ENCODE measurements around the gene KCTD12. TPM values are rescaled to one million over a fixed set of nuclear protein-coding genes. Genes with fewer than 3 reads are reported as not detected.

The KCTD12 gene
- total and polyA plus RNA-seq, 2 donors (not counting 3 experiments of a cell fraction or from before 2014, with no cell fraction given) = 95.9 to 116 TPM

DNA sequence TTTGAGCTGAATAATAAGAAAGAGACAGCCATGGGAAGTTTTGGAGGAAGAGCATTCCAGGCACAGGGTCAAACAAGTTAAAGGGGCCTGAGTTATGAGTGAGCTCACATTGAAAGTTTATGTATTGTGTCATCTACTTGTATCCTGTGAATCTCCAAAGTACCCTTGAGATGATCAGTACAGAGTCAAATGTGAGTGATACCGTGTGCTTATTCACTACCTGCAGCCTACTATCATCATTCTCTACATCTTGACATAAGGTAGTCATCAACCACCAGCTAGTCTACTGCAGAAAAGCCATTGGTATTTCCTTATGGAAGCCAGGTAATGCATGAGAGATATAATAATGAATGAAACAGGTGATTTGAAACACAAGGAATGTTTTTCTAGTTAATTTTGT is 3.0 kb upstream of the KCTD12 start:
- H3K36me3 ChIP-seq (ENCODE audit: control insufficient read depth in 2 of 2, extremely low read depth in 1 of 2, insufficient read depth in 2 of 2, low read length in 2 of 2) = no peaks in the 10 kb centered on the region
- no peak overlapping the region for H3K27ac ChIP-seq (ENCODE audit: insufficient read depth, low read depth, low read length)
- H3K9ac ChIP-seq (replicated peaks; ENCODE audit: extremely low read depth, insufficient read depth, low read length) = no peak overlapping the region
- no peaks in the 10 kb centered on the region for H4K20me1 ChIP-seq (replicated peaks; ENCODE audit: control insufficient read depth, extremely low read depth, insufficient read depth, low read length)
- peaks cover 4% of the 10 kb centered on the region for H3K4me1 ChIP-seq (ENCODE audit: control insufficient read depth, extremely low read depth, insufficient read depth, low read length)
- H3K9me1 ChIP-seq (replicated peaks; ENCODE audit: control insufficient read depth, extremely low read depth, insufficient read depth, low read length) = no peaks in the 10 kb centered on the region
- H3K9me3 ChIP-seq (replicated peaks; ENCODE audit: control insufficient read depth, insufficient read depth, low read length) = no peaks in the 10 kb centered on the region
- dilution Hi-C loops (cut with MboI; ENCODE audit: extremely low pct_ligation_motif_present, low sequenced_read_pairs) = no loop called here
- no peak for FAIRE-seq
- no peak overlapping the region for H3K4me3 ChIP-seq (replicated peaks in 1 of 3; ENCODE audit: insufficient read depth in 1 of 3, low read depth in 1 of 3, low read length in 3 of 3)
- H3K4me2 ChIP-seq (ENCODE audit: insufficient read depth, low read length) = no peak overlapping the region
- DNase-seq (ENCODE audit: low read depth, low spot score) = no peak
- BruUV-seq (replicated peaks) = no TSS peak
- ChIA-PET CTCF (interaction anchor here (0.8 to 1.0 kb wide), 2 partner anchors 14 to 21 kb away, joined by 3 read pairs; no protein-coding TSS in a partner anchor), POLR2A (no interaction called here)
- H2AFZ ChIP-seq (ENCODE audit: low read depth, low read length) = no peak overlapping the region
- intact Hi-C loops (cut with micrococcal nuclease) = loop anchor here (5.0 kb wide), 2 partner anchors 417 to 1012 kb away; no protein-coding TSS in a partner anchor
- H3K27me3 ChIP-seq (ENCODE audit: control insufficient read depth in 2 of 2, insufficient read depth in 2 of 2, low read length in 2 of 2) = no peaks in the 10 kb centered on the region
- TF ChIP-seq POLR2A (IDR thresholded peaks at IDR 0.05; ENCODE audit: low read depth, low read length) = no peak
- TF ChIP-seq POLR2AphosphoS5 (IDR thresholded peaks at IDR 0.05; ENCODE audit: insufficient read depth, low read depth, low read length) = no peak
- peaks cover 12% of the 10 kb centered on the region for H3K79me2 ChIP-seq (ENCODE audit: control insufficient read depth, insufficient read depth, low read length)

DNA sequence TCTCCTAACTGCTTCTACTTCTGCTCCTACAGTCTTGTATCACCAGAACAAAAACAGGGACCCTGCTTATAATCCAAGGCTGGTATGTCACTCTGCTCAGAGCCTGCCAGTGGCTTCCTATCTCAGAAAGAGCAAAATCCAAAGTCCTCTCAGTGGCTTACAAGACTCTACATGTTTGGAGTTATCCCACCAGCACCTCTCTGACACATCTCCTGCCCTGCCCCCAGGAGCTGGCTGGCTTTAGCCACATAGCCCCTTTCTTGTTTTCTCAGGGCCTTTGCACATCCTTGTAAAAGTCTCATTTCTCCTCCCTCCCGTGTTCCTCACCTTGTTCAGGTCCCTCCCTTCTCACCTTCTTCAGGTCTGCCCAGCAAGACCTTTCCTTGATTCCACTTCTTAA is 2.2 kb upstream of the KCTD12 start:
- H2AFZ ChIP-seq (ENCODE audit: low read depth, low read length) = no peak overlapping the region
- no peaks in the 10 kb centered on the region for H3K36me3 ChIP-seq (ENCODE audit: control insufficient read depth in 2 of 2, extremely low read depth in 1 of 2, insufficient read depth in 2 of 2, low read length in 2 of 2)
- no peaks in the 10 kb centered on the region for H3K27me3 ChIP-seq (ENCODE audit: control insufficient read depth in 2 of 2, insufficient read depth in 2 of 2, low read length in 2 of 2)
- H3K9ac ChIP-seq (replicated peaks; ENCODE audit: extremely low read depth, insufficient read depth, low read length) = no peak overlapping the region
- H3K4me1 ChIP-seq (ENCODE audit: control insufficient read depth, extremely low read depth, insufficient read depth, low read length) = peaks cover 4% of the 10 kb centered on the region
- TF ChIP-seq, protein P1, sequence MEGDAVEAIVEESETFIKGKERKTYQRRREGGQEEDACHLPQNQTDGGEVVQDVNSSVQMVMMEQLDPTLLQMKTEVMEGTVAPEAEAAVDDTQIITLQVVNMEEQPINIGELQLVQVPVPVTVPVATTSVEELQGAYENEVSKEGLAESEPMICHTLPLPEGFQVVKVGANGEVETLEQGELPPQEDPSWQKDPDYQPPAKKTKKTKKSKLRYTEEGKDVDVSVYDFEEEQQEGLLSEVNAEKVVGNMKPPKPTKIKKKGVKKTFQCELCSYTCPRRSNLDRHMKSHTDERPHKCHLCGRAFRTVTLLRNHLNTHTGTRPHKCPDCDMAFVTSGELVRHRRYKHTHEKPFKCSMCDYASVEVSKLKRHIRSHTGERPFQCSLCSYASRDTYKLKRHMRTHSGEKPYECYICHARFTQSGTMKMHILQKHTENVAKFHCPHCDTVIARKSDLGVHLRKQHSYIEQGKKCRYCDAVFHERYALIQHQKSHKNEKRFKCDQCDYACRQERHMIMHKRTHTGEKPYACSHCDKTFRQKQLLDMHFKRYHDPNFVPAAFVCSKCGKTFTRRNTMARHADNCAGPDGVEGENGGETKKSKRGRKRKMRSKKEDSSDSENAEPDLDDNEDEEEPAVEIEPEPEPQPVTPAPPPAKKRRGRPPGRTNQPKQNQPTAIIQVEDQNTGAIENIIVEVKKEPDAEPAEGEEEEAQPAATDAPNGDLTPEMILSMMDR (IDR thresholded peaks at IDR 0.05; ENCODE audit: extremely low read depth in 1 of 2, insufficient read depth in 1 of 2, low read depth in 1 of 2, low read length in 2 of 2) = no peak
- TF ChIP-seq MYC (IDR thresholded peaks at IDR 0.05; ENCODE audit: low read depth, low read length) = no peak
- no peak for TF ChIP-seq FOS (IDR thresholded peaks at IDR 0.05; ENCODE audit: borderline replicate concordance, insufficient read depth, low read length)
- TF ChIP-seq GATA2 (IDR thresholded peaks at IDR 0.05; ENCODE audit: insufficient read depth, insufficient read length, low read depth, low read length) = no peak
- TF ChIP-seq, protein P2, sequence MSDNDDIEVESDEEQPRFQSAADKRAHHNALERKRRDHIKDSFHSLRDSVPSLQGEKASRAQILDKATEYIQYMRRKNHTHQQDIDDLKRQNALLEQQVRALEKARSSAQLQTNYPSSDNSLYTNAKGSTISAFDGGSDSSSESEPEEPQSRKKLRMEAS (IDR thresholded peaks at IDR 0.05; ENCODE audit: insufficient read depth, insufficient read length) = no peak
- TF ChIP-seq JUN (IDR thresholded peaks at IDR 0.05; ENCODE audit: borderline replicate concordance, insufficient read depth, insufficient read length, low read depth) = no peak
- no peak for TF ChIP-seq POLR2A (IDR thresholded peaks at IDR 0.05; ENCODE audit: low read depth, low read length)
- TF ChIP-seq EZH2 (IDR thresholded peaks at IDR 0.05; ENCODE audit: borderline replicate concordance, low read depth, low read length, severe bottlenecking) = no peak
- TF ChIP-seq POLR2AphosphoS5 (IDR thresholded peaks at IDR 0.05; ENCODE audit: insufficient read depth, low read depth, low read length) = no peak
- no peak overlapping the region for H3K27ac ChIP-seq (ENCODE audit: insufficient read depth, low read depth, low read length)
- no peak for DNase-seq (ENCODE audit: low read depth, low spot score)
- BruUV-seq (replicated peaks) = no TSS peak
- peaks cover 20% of the 10 kb centered on the region for H3K79me2 ChIP-seq (ENCODE audit: control insufficient read depth, insufficient read depth, low read length)
- ChIA-PET CTCF (interaction anchor here (0.8 to 6.3 kb wide), 3 partner anchors 15 to 63 kb away, joined by 3 to 156 read pairs (median 3); no protein-coding TSS in a partner anchor), POLR2A (no interaction called here)
- dilution Hi-C loops (cut with MboI; ENCODE audit: extremely low pct_ligation_motif_present, low sequenced_read_pairs) (no loop called here), intact Hi-C loops (cut with micrococcal nuclease) (loop anchor here (5.0 kb wide), 2 partner anchors 416 to 1011 kb away; no protein-coding TSS in a partner anchor)
- no peak overlapping the region for H3K4me3 ChIP-seq (replicated peaks in 1 of 3; ENCODE audit: insufficient read depth in 1 of 3, low read depth in 1 of 3, low read length in 3 of 3)
- no peaks in the 10 kb centered on the region for H3K9me3 ChIP-seq (replicated peaks; ENCODE audit: control insufficient read depth, insufficient read depth, low read length)
- H4K20me1 ChIP-seq (replicated peaks; ENCODE audit: control insufficient read depth, extremely low read depth, insufficient read depth, low read length) = no peaks in the 10 kb centered on the region
- H3K4me2 ChIP-seq (ENCODE audit: insufficient read depth, low read length) = no peak overlapping the region
- no peaks in the 10 kb centered on the region for H3K9me1 ChIP-seq (replicated peaks; ENCODE audit: control insufficient read depth, extremely low read depth, insufficient read depth, low read length)
- no peak for FAIRE-seq

Data from endothelial cell of umbilical vein (primary cell).